Measurements from ENCODE around the gene CDC25C.

DNA sequence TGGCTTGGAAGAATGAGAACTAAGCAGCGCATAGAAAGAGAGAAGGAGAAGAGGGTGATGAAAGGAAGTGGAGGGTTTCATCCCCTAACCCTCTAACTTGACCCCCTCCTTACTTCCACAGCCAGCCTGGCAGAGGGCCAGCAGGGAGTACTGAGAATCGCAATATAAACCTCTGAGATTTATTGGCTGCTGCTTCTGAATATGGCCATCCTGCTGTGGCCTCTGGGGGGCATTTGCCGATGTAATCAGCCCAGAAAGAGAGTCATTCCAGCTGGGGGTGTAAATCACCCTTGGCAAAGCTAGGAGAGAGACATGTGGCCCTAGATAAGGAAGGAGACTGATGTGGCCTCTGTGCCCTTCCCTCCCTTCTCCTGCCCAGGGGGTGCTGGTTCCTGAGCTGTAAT is 56.2 kb downstream of the CDC25C start:
- TF ChIP-seq, protein P1, sequence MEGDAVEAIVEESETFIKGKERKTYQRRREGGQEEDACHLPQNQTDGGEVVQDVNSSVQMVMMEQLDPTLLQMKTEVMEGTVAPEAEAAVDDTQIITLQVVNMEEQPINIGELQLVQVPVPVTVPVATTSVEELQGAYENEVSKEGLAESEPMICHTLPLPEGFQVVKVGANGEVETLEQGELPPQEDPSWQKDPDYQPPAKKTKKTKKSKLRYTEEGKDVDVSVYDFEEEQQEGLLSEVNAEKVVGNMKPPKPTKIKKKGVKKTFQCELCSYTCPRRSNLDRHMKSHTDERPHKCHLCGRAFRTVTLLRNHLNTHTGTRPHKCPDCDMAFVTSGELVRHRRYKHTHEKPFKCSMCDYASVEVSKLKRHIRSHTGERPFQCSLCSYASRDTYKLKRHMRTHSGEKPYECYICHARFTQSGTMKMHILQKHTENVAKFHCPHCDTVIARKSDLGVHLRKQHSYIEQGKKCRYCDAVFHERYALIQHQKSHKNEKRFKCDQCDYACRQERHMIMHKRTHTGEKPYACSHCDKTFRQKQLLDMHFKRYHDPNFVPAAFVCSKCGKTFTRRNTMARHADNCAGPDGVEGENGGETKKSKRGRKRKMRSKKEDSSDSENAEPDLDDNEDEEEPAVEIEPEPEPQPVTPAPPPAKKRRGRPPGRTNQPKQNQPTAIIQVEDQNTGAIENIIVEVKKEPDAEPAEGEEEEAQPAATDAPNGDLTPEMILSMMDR (IDR thresholded peaks at IDR 0.05), result no peak
- no peak for TF ChIP-seq TAF1 (IDR thresholded peaks at IDR 0.05; ENCODE audit: borderline replicate concordance, low read depth, low read length)
- no peak for TF ChIP-seq GABPA (IDR thresholded peaks at IDR 0.05; ENCODE audit: low read depth)
- TF ChIP-seq, protein P2, sequence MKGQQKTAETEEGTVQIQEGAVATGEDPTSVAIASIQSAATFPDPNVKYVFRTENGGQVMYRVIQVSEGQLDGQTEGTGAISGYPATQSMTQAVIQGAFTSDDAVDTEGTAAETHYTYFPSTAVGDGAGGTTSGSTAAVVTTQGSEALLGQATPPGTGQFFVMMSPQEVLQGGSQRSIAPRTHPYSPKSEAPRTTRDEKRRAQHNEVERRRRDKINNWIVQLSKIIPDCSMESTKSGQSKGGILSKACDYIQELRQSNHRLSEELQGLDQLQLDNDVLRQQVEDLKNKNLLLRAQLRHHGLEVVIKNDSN (IDR thresholded peaks at IDR 0.05; ENCODE audit: borderline replicate concordance, low read depth), result no peak

Measured in SK-N-SH (cell line).